Fibroblast of villous mesenchyme (primary cell): Measurements from ENCODE around the gene MAEA. TPM values are rescaled to one million over a fixed set of nuclear protein-coding genes. Genes with fewer than 3 reads are reported as not detected.

Source experiments
- DNase-seq: peaks from one replicate; pipeline ENCODE4 v3.0.0-alpha.2; 2010; ENCODE audit warnings: low read depth
- H3K4me3 ChIP-seq: 2 replicates; pipeline ENCODE4 v1.5.1; 2011; ENCODE audit warnings: low read depth, mild to moderate bottlenecking, low read length
- total RNA-seq: library from RNA; depleted of rRNA; stranded (reverse); fragments of >200 nt; gene quantifications from 2 replicates; pipeline ENCODE4 v1.2.3, GENCODE V29; 2012
- TF ChIP-seq, protein P1 (sequence below): IDR thresholded peaks from 2 replicates; pipeline ENCODE4 v1.5.1; 2012; ENCODE audit warnings: low read depth, mild to moderate bottlenecking, low read length; ENCODE audit not compliant: insufficient read depth

MAEA gene
- total RNA-seq, 1 donor, result 59.6 TPM

DNA sequence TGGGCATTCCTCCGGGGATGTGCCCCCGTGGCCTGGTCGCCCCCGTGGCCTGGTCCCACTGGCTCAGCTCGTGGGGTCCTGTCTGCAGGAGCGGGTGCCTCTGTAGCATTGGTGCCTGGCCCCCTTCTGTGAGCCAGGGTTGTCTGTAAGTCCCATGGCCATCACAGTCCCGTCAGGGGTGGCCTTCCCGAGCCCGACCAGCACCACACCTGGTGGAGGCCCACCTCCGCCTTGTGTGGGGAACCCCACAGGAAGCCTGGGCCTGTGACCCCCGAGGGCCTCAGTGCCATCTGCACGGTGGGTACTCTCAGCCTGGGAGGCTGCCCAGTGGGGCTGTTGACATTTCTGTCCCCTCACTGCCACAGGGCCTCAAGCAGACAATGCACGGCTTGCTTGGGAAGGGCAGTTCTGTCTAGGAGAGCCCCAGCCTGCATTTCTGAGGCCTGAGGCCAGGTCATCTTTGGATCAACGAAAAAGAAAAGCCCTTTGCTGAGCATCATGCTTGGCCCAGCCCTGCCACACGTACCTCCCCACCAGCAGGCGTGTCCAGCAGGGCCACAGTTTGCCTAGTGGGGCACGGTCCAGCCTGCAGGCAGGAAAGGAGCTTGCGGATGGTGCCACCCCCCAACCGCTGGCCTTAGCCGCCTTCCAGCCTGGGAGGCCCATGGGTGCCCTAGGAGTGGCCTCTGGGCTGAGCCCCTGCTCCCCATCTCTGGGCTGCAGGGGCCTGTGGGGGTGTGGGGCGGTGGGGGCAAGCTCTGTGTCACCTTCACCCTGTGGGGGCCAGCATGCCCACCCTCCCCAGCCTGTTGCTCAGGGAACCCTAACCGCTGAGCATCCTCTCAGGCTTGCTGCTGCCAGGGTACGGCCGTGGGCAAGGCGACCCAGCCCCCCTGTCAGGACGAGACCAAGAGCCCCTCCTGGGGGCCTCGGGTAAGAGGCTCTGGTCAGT, 93.4 kb downstream of the MAEA start:
- no peak overlapping the region for H3K4me3 ChIP-seq
- DNase-seq, result no peak
- TF ChIP-seq, protein P1, sequence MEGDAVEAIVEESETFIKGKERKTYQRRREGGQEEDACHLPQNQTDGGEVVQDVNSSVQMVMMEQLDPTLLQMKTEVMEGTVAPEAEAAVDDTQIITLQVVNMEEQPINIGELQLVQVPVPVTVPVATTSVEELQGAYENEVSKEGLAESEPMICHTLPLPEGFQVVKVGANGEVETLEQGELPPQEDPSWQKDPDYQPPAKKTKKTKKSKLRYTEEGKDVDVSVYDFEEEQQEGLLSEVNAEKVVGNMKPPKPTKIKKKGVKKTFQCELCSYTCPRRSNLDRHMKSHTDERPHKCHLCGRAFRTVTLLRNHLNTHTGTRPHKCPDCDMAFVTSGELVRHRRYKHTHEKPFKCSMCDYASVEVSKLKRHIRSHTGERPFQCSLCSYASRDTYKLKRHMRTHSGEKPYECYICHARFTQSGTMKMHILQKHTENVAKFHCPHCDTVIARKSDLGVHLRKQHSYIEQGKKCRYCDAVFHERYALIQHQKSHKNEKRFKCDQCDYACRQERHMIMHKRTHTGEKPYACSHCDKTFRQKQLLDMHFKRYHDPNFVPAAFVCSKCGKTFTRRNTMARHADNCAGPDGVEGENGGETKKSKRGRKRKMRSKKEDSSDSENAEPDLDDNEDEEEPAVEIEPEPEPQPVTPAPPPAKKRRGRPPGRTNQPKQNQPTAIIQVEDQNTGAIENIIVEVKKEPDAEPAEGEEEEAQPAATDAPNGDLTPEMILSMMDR, result no peak

DNA sequence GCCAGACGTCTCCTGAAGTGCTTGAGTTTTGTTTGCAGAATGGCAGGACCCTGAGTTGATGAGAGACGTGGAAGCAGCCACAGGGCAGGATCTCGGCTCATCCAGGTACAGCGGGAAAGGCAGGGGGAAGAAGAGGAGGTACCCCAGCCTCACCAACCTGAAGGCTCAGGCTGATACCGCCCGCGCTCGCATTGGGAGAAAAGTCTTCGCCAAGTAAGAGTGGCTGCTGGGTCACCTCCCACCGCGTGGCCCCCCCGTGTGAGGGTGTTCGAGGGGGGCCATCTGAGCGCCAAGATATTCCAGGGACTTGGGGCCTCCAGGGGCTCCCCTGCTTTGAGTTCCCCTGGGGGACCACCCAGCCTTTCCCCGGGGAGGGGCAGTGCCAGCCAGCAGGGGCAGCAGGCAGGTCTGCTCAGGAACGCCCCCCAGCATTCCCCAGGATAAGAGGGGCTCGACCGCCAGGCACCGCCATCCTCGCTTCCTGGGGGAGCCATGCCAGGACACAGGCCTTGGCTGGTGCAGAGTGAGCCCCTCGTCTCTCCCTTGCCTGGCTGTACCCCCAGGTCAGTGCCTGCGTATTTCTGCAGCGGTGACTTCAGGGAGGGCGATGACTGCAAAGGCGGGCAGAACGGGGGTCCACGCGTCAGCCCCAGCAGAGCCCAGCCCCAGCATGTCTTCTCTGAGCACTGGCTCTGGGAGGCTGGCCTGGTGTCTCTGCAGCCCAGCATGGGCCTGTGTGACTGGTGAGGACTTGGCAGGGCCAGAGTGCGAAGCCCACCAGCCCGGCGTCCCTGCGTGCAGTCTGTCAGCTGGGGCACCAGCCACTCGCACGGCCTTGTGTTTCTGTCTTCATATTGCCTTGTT, 94.3 kb downstream of the MAEA start:
- no peak overlapping the region for H3K4me3 ChIP-seq
- TF ChIP-seq, protein P1, result no peak
- DNase-seq, result no peak

DNA sequence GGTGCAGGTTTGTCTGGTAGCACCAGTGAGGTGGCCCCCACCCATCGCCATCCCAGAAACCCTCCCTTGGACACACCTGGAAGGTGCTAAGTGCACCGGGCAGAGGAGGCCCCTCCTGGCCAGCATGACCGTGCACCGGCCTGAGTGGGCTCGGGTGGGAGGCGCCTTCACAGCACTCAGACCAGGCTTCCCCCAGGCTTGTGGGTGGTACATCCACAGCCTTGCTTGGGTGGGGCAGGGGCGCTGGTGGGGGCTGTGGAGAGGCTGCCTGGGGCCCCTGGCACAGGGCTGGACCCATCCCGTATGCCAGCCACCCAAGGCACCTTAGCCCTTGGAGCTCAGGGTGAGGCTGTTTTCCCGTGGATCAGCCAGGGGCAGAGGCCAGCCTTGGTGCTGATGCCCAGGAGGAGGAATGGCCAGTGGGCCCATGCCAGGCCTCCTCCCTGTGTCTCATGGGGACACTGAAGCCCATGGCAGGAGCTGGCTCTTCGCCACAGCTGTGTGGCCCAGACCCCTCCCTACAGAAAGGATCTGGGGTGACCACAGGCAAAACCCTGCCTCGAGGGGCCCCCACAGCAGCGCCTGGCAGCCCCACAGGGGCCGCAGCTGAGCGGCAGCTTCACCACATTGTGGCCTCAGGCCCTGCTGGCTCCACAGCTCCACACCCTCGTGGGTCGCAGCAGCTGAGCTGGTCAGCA, 95.1 kb downstream of the MAEA start:
- H3K4me3 ChIP-seq, result no peak overlapping the region
- TF ChIP-seq, protein P1, result no peak
- DNase-seq, result no peak

DNA sequence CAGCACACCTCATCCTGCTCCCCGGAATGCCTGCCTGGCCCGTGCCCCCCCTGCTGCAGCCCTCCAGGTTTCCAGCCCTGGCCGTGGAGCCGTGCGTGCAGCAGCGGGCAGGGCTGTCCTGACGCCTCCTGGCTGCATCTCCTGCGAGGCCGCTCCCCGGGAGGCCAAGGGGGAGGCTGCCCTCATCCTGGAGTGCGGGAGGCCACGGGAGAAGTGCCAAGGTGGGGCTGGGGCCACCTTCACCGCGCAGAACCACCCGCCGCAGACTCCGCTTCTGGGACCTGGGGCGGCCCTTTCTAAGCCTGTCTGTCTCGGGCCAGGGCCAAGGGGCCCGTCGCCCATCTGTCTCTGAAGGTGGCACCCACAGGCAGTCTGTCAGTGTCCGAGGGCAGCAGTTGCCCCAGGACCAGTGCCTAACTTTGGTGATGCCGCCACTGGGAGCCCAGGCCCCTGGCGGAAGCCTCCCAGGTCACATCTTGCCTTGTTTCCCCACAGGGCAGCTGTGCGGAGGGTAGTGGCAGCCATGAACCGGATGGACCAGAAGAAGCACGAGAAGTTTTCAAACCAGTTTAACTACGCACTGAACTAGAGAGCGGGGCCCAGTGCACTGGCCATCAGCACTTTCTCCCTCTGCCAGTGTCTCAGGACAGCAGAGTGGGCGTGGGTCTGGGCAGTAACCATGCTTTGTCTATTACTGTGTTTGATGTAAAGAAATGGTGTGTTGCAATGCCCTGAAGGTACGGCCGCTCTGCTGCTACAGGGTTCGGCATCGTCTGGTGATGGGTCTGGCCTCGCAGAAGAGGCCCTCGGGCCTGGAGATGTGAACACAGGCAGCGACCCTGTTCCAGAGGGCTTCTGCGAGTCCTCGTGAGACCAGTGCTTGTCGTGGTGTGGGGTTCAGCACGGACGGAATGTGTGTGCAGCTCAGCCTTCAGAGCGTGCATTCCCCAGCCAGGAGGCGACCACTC, 96.0 kb downstream of the MAEA start:
- no peak overlapping the region for H3K4me3 ChIP-seq

More for the DNA sequence above, 96.0 kb downstream of the MAEA start:
- TF ChIP-seq, protein P1, result no peak
- no peak for DNase-seq

Other genes with a start within 250 kb of the MAEA start
- gene RNF212, start 176.3 kb upstream of the MAEA start, total RNA-seq, result 2.9 and 3.0 TPM in 2 replicates
- gene SPON2, start 117.3 kb upstream of the MAEA start, total RNA-seq, result 197 and 601 TPM in 2 replicates
- 235 and 314 TPM in 2 replicates for gene CTBP1, start 40.8 kb upstream of the MAEA start, total RNA-seq
- gene UVSSA, start 57.3 kb downstream of the MAEA start, total RNA-seq, result 10.8 and 13.9 TPM in 2 replicates
- gene NKX1-1, start 116.6 kb downstream of the MAEA start, total RNA-seq, result not detected in 2 replicates